Mammary epithelial cell (primary cell): ENCODE data around the gene RPL10.

Experiments
- EZH2 ChIP-seq: IDR thresholded peaks from 2 replicates; pipeline ENCODE4 v1.6.1; 2012; ENCODE audit warnings: low read length, inconsistent platforms, borderline replicate concordance
- TF ChIP-seq, protein P1 (sequence below), 2 donors: IDR thresholded peaks in 1 of 2; conservative IDR thresholded peaks in 1 of 2; 2 replicates each; pipeline ENCODE4 v1.5.1; 2011 to 2012; ENCODE audit warnings: inconsistent platforms in 2 of 2, low read length in 2 of 2, mild to moderate bottlenecking in 2 of 2, control low read depth in 1 of 2, low read depth in 1 of 2; ENCODE audit not compliant: insufficient read depth in 1 of 2; ENCODE audit errors: extremely low read depth in 1 of 2

DNA sequence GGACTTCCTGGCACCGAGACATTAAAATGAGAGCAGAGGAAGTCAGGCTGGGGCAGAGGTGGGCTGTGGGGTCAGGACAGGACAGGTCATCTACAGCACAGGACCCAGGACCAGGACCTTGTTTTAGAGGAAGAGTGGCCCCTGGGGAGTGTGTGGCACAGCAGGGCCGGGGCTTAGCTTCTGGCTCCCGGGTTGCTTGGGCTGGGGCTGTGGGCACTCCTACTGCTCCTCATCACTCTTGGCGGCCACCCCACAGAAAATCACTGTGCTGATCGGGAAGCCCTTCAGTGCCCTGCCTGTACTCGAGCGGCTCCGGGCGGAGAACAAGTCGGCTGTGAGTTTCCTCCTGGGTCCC is 22.2 kb downstream of the RPL10 start:
- TF ChIP-seq, protein P1, sequence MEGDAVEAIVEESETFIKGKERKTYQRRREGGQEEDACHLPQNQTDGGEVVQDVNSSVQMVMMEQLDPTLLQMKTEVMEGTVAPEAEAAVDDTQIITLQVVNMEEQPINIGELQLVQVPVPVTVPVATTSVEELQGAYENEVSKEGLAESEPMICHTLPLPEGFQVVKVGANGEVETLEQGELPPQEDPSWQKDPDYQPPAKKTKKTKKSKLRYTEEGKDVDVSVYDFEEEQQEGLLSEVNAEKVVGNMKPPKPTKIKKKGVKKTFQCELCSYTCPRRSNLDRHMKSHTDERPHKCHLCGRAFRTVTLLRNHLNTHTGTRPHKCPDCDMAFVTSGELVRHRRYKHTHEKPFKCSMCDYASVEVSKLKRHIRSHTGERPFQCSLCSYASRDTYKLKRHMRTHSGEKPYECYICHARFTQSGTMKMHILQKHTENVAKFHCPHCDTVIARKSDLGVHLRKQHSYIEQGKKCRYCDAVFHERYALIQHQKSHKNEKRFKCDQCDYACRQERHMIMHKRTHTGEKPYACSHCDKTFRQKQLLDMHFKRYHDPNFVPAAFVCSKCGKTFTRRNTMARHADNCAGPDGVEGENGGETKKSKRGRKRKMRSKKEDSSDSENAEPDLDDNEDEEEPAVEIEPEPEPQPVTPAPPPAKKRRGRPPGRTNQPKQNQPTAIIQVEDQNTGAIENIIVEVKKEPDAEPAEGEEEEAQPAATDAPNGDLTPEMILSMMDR (conservative IDR thresholded peaks at IDR 0.05 in 1 of 2, IDR thresholded peaks at IDR 0.05 in 1 of 2; ENCODE audit: extremely low read depth in 1 of 2, insufficient read depth in 1 of 2, low read depth in 1 of 2, low read length in 2 of 2), result no peak
- TF ChIP-seq EZH2, result no peak
